ENCODE data around the gene PHLDA2. TPM values are rescaled to one million over a fixed set of nuclear protein-coding genes. Genes with fewer than 3 reads are reported as not detected.

Gene PHLDA2
- polyA plus RNA-seq, 1 donor (not counting 4 experiments of a cell fraction or from before 2014, with no cell fraction given) = 24.3 TPM

GRCh38 chr11:2889362-2890273 lies 39.6 kb downstream of the PHLDA2 start:
- no peaks in the 10 kb centered on the region for H3K36me3 ChIP-seq (ENCODE audit: control insufficient read depth in 2 of 2, extremely low read depth in 1 of 2, insufficient read depth in 2 of 2, low read length in 2 of 2)
- H3K79me2 ChIP-seq (ENCODE audit: control insufficient read depth, insufficient read depth, low read length) = no peaks in the 10 kb centered on the region
- peaks cover 29% of the 10 kb centered on the region for H3K4me1 ChIP-seq (ENCODE audit: control insufficient read depth, extremely low read depth, insufficient read depth, low read length)
- dilution Hi-C loops (cut with MboI; ENCODE audit: extremely low pct_ligation_motif_present, low sequenced_read_pairs) = no loop called here
- peaks cover 2% of the 10 kb centered on the region for H4K20me1 ChIP-seq (ENCODE audit: control insufficient read depth, extremely low read depth, insufficient read depth, low read length)
- no peak for FAIRE-seq
- no peak for TF ChIP-seq CTCF (optimal IDR thresholded peaks at IDR 0.05 in 1 of 3, IDR thresholded peaks at IDR 0.05 in 1 of 3, conservative IDR thresholded peaks at IDR 0.05 in 1 of 3; ENCODE audit: extremely low read depth in 1 of 3, insufficient read depth in 2 of 3, low read length in 3 of 3)
- no peak for TF ChIP-seq EZH2 (IDR thresholded peaks at IDR 0.05; ENCODE audit: low read length)
- no peak overlapping the region for H2AFZ ChIP-seq (ENCODE audit: control insufficient read depth, low read length)
- H3K27ac ChIP-seq (ENCODE audit: control insufficient read depth, insufficient read depth, low read length) = no peak overlapping the region
- no peak for DNase-seq (ENCODE audit: low read depth, low spot score)
- H3K9me3 ChIP-seq (ENCODE audit: control insufficient read depth, low read depth, low read length) = no peaks in the 10 kb centered on the region
- no peak overlapping the region for H3K9ac ChIP-seq (ENCODE audit: control insufficient read depth, extremely low read depth, insufficient read depth, low read length)
- H3K27me3 ChIP-seq (ENCODE audit: control insufficient read depth, extremely low read depth, insufficient read depth, low read length) = peaks cover 12% of the 10 kb centered on the region
- H3K4me2 ChIP-seq (ENCODE audit: control insufficient read depth, extremely low read depth, insufficient read depth, low read depth, low read length) = no peak overlapping the region
- no peak overlapping the region for H3K4me3 ChIP-seq (ENCODE audit: control insufficient read depth in 2 of 3, extremely low read depth in 1 of 3, insufficient read depth in 2 of 3, low read depth in 1 of 3, low read length in 3 of 3)
- no peaks in the 10 kb centered on the region for H3K9me1 ChIP-seq (ENCODE audit: control insufficient read depth, extremely low read depth, insufficient read depth, low read length)

DNA sequence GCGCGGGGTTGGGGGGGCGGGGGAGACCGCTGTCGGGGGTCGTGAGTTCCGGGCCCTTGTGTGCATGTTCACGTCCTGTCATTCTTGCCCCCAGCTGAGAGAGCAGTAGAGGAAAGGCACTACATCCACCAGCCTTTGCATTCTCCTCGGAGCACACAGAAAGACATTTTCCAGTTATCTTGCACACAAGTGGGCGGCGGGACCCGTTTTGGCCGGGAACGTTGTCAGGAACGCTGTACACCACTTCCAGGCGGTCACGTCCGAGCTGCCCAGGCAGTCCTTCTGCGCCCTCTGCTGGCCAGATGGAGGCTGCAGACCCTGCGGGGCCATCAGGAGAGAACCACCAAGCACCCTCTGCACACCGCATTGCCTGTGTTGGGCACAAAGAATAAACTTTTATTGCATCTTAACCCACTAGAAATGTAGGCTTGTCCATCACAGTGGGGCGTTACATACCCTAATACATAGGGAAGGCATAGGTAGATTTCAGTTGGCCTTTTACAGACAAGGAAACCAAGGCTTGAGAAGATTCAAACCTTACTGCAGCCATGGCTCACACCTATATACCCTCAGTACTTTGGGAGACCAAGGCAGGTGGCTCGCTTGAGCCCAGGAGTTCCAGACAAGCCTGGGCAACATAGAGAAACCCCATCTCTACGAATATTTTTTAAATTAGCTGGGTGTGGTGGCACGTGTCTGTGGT lies 40.8 kb downstream of the PHLDA2 start:
- H4K20me1 ChIP-seq (ENCODE audit: control insufficient read depth, extremely low read depth, insufficient read depth, low read length) = peaks cover 2% of the 10 kb centered on the region
- DNase-seq (ENCODE audit: low read depth, low spot score) (no peak), FAIRE-seq (peak; percentile 58)
- H3K9ac ChIP-seq (ENCODE audit: control insufficient read depth, extremely low read depth, insufficient read depth, low read length) = no peak overlapping the region
- no peak overlapping the region for H3K27ac ChIP-seq (ENCODE audit: control insufficient read depth, insufficient read depth, low read length)
- no peak overlapping the region for H3K4me3 ChIP-seq (ENCODE audit: control insufficient read depth in 2 of 3, extremely low read depth in 1 of 3, insufficient read depth in 2 of 3, low read depth in 1 of 3, low read length in 3 of 3)
- no peaks in the 10 kb centered on the region for H3K36me3 ChIP-seq (ENCODE audit: control insufficient read depth in 2 of 2, extremely low read depth in 1 of 2, insufficient read depth in 2 of 2, low read length in 2 of 2)
- dilution Hi-C loops (cut with MboI; ENCODE audit: extremely low pct_ligation_motif_present, low sequenced_read_pairs) = no loop called here
- no peaks in the 10 kb centered on the region for H3K9me3 ChIP-seq (ENCODE audit: control insufficient read depth, low read depth, low read length)
- H3K27me3 ChIP-seq (ENCODE audit: control insufficient read depth, extremely low read depth, insufficient read depth, low read length) = peaks cover 24% of the 10 kb centered on the region
- H3K9me1 ChIP-seq (ENCODE audit: control insufficient read depth, extremely low read depth, insufficient read depth, low read length) = no peaks in the 10 kb centered on the region
- H3K4me2 ChIP-seq (ENCODE audit: control insufficient read depth, extremely low read depth, insufficient read depth, low read depth, low read length) = no peak overlapping the region
- no peak overlapping the region for H2AFZ ChIP-seq (ENCODE audit: control insufficient read depth, low read length)
- no peak for TF ChIP-seq EZH2 (IDR thresholded peaks at IDR 0.05; ENCODE audit: low read length)
- peak in 2 of 3 experiments; percentile 98 to 100 for TF ChIP-seq CTCF (optimal IDR thresholded peaks at IDR 0.05 in 1 of 3, IDR thresholded peaks at IDR 0.05 in 1 of 3, conservative IDR thresholded peaks at IDR 0.05 in 1 of 3; ENCODE audit: extremely low read depth in 1 of 3, insufficient read depth in 2 of 3, low read length in 3 of 3)
- no peaks in the 10 kb centered on the region for H3K79me2 ChIP-seq (ENCODE audit: control insufficient read depth, insufficient read depth, low read length)
- H3K4me1 ChIP-seq (ENCODE audit: control insufficient read depth, extremely low read depth, insufficient read depth, low read length) = peaks cover 29% of the 10 kb centered on the region

Data from keratinocyte (primary cell).